GM23248 (cell line): Measurements from ENCODE around the gene ABLIM2.

Experiments used
- EZH2 ChIP-seq: fragments of 200-600 bp; sonication (generic); IDR thresholded peaks from 2 replicates; pipeline ENCODE4 v1.6.1; 2018; ENCODE audit warnings: antibody characterized with exemption, mild to moderate bottlenecking; ENCODE audit not compliant: insufficient read depth, poor library complexity, severe bottlenecking
- EZH2phosphoT487 ChIP-seq: fragments of 200-600 bp; sonication (generic); IDR thresholded peaks from 2 replicates; pipeline ENCODE4 v1.6.1; 2018; ENCODE audit warnings: antibody characterized with exemption, moderate library complexity, mild to moderate bottlenecking, low read depth; ENCODE audit not compliant: insufficient read depth

- no peak for TF ChIP-seq EZH2
- TF ChIP-seq EZH2phosphoT487, result no peak
Measured at GRCh38 chr4:8174970-8175369, 16.4 kb upstream of the ABLIM2 start.
